KMS-11 (cell line): ENCODE results near the gene ENPP5.
"Not testable (repeated sequence)": the region's sequence is repeated elsewhere in the genome, so short reads cannot be mapped to it uniquely, and the experiment has no call there.

ENCODE experiments used
- H2AFZ ChIP-seq: fragments of 200-600 bp; sonication (generic); 2 replicates; pipeline ENCODE4 v1.6.1; 2016; ENCODE audit warnings: antibody characterized with exemption, mixed run types, low read depth
- H3K27ac ChIP-seq: fragments of 200-600 bp; sonication (generic); 2 replicates; pipeline ENCODE4 v1.6.1; 2016; ENCODE audit warnings: mild to moderate bottlenecking, mixed run types
- H3K27me3 ChIP-seq: fragments of 200-600 bp; sonication (generic); 2 replicates; pipeline ENCODE4 v1.6.1; 2017; ENCODE audit warnings: mild to moderate bottlenecking, low read depth, mixed run types, moderate library complexity; ENCODE audit not compliant: insufficient read depth
- H3K36me3 ChIP-seq: fragments of 200-600 bp; sonication (generic); 2 replicates; pipeline ENCODE4 v1.6.1; 2017; ENCODE audit warnings: mild to moderate bottlenecking, mixed run types; ENCODE audit not compliant: insufficient read depth
- H3K4me1 ChIP-seq: fragments of 200-600 bp; sonication (generic); 2 replicates; pipeline ENCODE4 v1.6.1; 2016; ENCODE audit warnings: mild to moderate bottlenecking, low read depth, mixed run types; ENCODE audit not compliant: poor library complexity, severe bottlenecking
- H3K4me2 ChIP-seq: fragments of 200-600 bp; sonication (generic); 2 replicates; pipeline ENCODE4 v1.7.0; 2016; ENCODE audit warnings: mild to moderate bottlenecking, mixed run types
- H3K4me3 ChIP-seq: fragments of 200-600 bp; sonication (generic); IDR thresholded peaks from 2 replicates; pipeline ENCODE4 v1.6.1; 2017; ENCODE audit warnings: low read depth, low read length, mixed read lengths; ENCODE audit not compliant: insufficient read depth
- H3K79me2 ChIP-seq: fragments of 200-600 bp; sonication (generic); 2 replicates; pipeline ENCODE4 v1.6.1; 2016; ENCODE audit warnings: low read depth, mixed run types; ENCODE audit not compliant: insufficient read depth
- H3K9ac ChIP-seq: fragments of 200-600 bp; sonication (generic); 2 replicates; pipeline ENCODE4 v1.6.1; 2016; ENCODE audit warnings: mild to moderate bottlenecking, mixed run types
- H4K20me1 ChIP-seq: fragments of 200-600 bp; sonication (generic); 2 replicates; pipeline ENCODE4 v1.6.1; 2016; ENCODE audit warnings: mild to moderate bottlenecking, mixed run types; ENCODE audit not compliant: insufficient read depth
- CTCF ChIP-seq: fragments of 200-600 bp; sonication (generic); conservative IDR thresholded peaks from 2 replicates; pipeline ENCODE4 v1.6.1; 2017; ENCODE audit warnings: low read depth, mild to moderate bottlenecking, antibody characterized with exemption, low read length, moderate library complexity, mixed read lengths

ENPP5 gene

DNA sequence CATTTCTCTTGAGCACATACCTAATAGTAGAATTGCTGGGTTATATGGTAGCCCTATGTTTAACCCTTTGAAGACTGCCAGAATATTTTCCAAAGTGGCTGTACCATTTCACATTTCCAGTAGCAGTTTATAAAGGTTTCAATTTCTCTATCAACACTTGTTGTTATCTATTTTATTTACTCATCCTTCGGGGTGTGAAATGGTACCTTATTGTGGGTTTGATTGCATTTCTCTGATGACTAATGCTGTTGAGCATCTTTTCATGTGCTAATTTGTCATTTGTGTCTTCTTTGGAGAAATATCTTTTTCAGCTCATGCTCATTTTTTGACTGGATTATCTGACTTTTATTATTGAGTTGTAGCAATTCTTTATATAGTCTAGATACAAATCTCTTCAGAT, 35.6 kb downstream of the ENPP5 start:
- Histone ChIP-seq H4K20me1 (no peaks in the 10 kb centered on the region), H3K27me3 (no peaks in the 10 kb centered on the region), H3K36me3 (no peaks in the 10 kb centered on the region), H3K27ac (no peak overlapping the region), H3K79me2 (peaks cover 11% of the 10 kb centered on the region), H3K4me3 (no peak overlapping the region), H3K4me2 (no peak overlapping the region), H3K9ac (no peak overlapping the region), H2AFZ (no peak overlapping the region), H3K4me1 (peaks cover 16% of the 10 kb centered on the region)
- TF ChIP-seq CTCF: no peak

DNA sequence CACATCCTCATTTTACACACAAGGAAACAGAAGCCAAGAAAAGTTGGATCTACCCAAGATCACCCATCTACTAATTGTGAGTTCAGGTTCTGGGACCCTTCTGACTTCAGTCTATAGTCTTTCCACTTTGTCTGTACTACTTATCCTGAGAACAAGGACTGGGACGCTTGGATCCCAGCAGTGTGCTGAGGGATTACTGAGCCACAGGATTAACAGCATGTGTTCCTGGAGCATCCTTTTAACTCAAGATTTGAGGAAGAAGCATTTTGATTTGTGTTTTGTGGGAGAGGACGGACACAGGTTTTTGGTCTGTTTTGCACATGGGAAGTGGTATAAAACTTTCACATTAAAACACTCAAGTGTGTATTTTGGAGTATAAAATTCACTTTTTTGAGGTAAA, 36.6 kb downstream of the ENPP5 start:
- H3K27me3 ChIP-seq: no peaks in the 10 kb centered on the region
- no peaks in the 10 kb centered on the region for H3K36me3 ChIP-seq
- H2AFZ ChIP-seq: no peak overlapping the region
- H3K9ac ChIP-seq: no peak overlapping the region
- no peak overlapping the region for H3K27ac ChIP-seq
- no peak overlapping the region for H3K4me2 ChIP-seq
- H3K79me2 ChIP-seq: peaks cover 11% of the 10 kb centered on the region
- H4K20me1 ChIP-seq: no peaks in the 10 kb centered on the region
- peaks cover 16% of the 10 kb centered on the region for H3K4me1 ChIP-seq
- no peak overlapping the region for H3K4me3 ChIP-seq
- no peak for TF ChIP-seq CTCF

DNA sequence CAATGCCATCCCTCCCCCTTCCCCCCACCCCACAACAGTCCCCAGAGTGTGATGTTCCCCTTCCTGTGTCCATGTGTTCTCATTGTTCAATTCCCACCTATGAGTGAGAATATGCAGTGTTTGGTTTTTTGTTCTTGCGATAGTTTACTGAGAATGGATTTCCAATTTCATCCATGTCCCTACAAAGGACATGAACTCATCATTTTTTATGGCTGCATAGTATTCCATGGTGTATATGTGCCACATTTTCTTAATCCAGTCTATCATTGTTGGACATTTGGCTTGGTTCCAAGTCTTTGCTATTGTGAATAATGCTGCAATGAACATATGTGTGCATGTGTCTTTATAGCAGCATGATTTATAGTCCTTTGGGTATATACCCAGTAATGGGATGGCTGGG, 39.5 kb downstream of the ENPP5 start:
- H3K9ac ChIP-seq, H3K27me3 ChIP-seq, H3K36me3 ChIP-seq, H3K4me3 ChIP-seq, H3K4me2 ChIP-seq, H4K20me1 ChIP-seq, H2AFZ ChIP-seq, H3K27ac ChIP-seq: not testable (repeated sequence)
- Histone ChIP-seq H3K4me1 (peaks cover 15% of the 10 kb centered on the region), H3K79me2 (peaks cover 11% of the 10 kb centered on the region)

DNA sequence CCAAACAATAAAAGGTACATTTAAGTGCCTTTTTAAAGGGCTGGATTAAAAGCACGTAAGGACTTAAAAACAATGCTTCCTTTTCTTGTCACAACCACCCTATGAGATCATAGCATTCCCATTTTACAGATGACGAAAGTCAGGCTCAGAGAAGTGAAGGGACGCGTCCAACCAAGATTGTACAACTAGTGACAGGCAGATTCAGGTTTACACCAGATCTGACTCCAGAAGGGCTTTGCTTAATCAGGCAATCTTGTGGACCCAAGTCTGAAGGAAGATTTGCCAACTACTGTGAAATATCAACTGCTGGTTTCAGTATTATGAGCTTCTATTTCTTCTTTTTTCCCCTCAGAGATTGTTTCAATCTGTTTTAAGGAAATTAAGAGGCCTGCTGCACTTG, 40.1 kb downstream of the ENPP5 start:
- Histone ChIP-seq H3K4me3 (no peak overlapping the region), H4K20me1 (no peaks in the 10 kb centered on the region), H3K79me2 (peaks cover 11% of the 10 kb centered on the region), H3K4me1 (peaks cover 15% of the 10 kb centered on the region), H3K36me3 (no peaks in the 10 kb centered on the region), H3K9ac (peak overlapping the region; percentile 68; the same call in 1 of the 2 replicates), H2AFZ (peak overlapping the region; percentile 99), H3K4me2 (peak overlapping the region; percentile 97), H3K27ac (no peak overlapping the region), H3K27me3 (no peaks in the 10 kb centered on the region)
- no peak for TF ChIP-seq CTCF

GRCh38 chr6:46129629-46130511, 40.9 kb downstream of the ENPP5 start, which contains the start of gene ENPP4:
Gene ENPP4, plus strand, starts transcription at chr6:46129989. Its CDS starts 9,595 bp downstream, at chr6:46139584.
- peaks cover 5% of the 10 kb centered on the region for H3K79me2 ChIP-seq
- H3K4me1 ChIP-seq: peaks cover 15% of the 10 kb centered on the region
- H3K9ac ChIP-seq: peak within 1 kb of the TSS; percentile 68
- H3K27me3 ChIP-seq: no peaks in the 10 kb centered on the region
- peak within 1 kb of the TSS; percentile 97 for H3K4me2 ChIP-seq
- no peak within 1 kb of the TSS for H3K4me3 ChIP-seq
- H3K36me3 ChIP-seq: no peaks in the 10 kb centered on the region
- peak within 1 kb of the TSS; percentile 99 for H2AFZ ChIP-seq
- TF ChIP-seq CTCF: no peak
- no peaks in the 10 kb centered on the region for H4K20me1 ChIP-seq
- H3K27ac ChIP-seq: no peak within 1 kb of the TSS
